Germinal center (tissue), 1 donor: ENCODE measurements around the gene FILIP1.

Source experiments
- DNase-seq: peaks from one replicate; pipeline ENCODE4 v3.0.0; 2012; ENCODE audit warnings: mixed read lengths, low spot score

FILIP1 gene

GRCh38 chr6:75495011-75495410, 1.4 kb upstream of the FILIP1 start:
- DNase-seq: no peak

GRCh38 chr6:75494290-75494689, 690 bp upstream of the FILIP1 start:
- no peak for DNase-seq

GRCh38 chr6:75492386-75493153, 1.0 kb downstream of the FILIP1 start:
- DNase-seq: no peak

- no peak for DNase-seq
Measured at GRCh38 chr6:75491291-75491690, 2.3 kb downstream of the FILIP1 start.

- no peak for DNase-seq
Measured at GRCh38 chr6:75490706-75491105, 2.9 kb downstream of the FILIP1 start.

- no peak for DNase-seq
Measured at GRCh38 chr6:75489025-75489424, 4.6 kb downstream of the FILIP1 start.

- DNase-seq: no peak
Measured at GRCh38 chr6:75488033-75488432, 5.6 kb downstream of the FILIP1 start.

GRCh38 chr6:75486850-75487518, 6.6 kb downstream of the FILIP1 start:
- no peak for DNase-seq

- DNase-seq: no peak
Measured at GRCh38 chr6:75484535-75484934, 9.1 kb downstream of the FILIP1 start.

- no peak for DNase-seq
Measured at GRCh38 chr6:75483136-75483952, 10.3 kb downstream of the FILIP1 start.

- no peak for DNase-seq
Measured at GRCh38 chr6:75481936-75482593, 11.5 kb downstream of the FILIP1 start.

- no peak for DNase-seq
Measured at GRCh38 chr6:75481394-75481793, 12.2 kb downstream of the FILIP1 start.

GRCh38 chr6:75480425-75480824, 13.2 kb downstream of the FILIP1 start:
- no peak for DNase-seq

GRCh38 chr6:75479712-75480111, 13.9 kb downstream of the FILIP1 start:
- DNase-seq: no peak

GRCh38 chr6:75478929-75479328, 14.7 kb downstream of the FILIP1 start:
- DNase-seq: no peak

GRCh38 chr6:75472885-75473284, 20.7 kb downstream of the FILIP1 start:
- DNase-seq: no peak

GRCh38 chr6:75467966-75468365, 25.6 kb downstream of the FILIP1 start:
- no peak for DNase-seq

GRCh38 chr6:75467284-75467683, 26.3 kb downstream of the FILIP1 start:
- no peak for DNase-seq

- no peak for DNase-seq
Measured at GRCh38 chr6:75466636-75467035, 27.0 kb downstream of the FILIP1 start.

- no peak for DNase-seq
Measured at GRCh38 chr6:75463908-75464307, 29.7 kb downstream of the FILIP1 start.

- DNase-seq: no peak
Measured at GRCh38 chr6:75463061-75463460, 30.5 kb downstream of the FILIP1 start.

- DNase-seq: no peak
Measured at GRCh38 chr6:75460681-75461080, 32.9 kb downstream of the FILIP1 start.
